ENCODE data around the gene ZFYVE28.

Gene ZFYVE28

GRCh38 chr4:2284161-2284933 is 134.1 kb downstream of the ZFYVE28 start:
- TF ChIP-seq, protein P1, sequence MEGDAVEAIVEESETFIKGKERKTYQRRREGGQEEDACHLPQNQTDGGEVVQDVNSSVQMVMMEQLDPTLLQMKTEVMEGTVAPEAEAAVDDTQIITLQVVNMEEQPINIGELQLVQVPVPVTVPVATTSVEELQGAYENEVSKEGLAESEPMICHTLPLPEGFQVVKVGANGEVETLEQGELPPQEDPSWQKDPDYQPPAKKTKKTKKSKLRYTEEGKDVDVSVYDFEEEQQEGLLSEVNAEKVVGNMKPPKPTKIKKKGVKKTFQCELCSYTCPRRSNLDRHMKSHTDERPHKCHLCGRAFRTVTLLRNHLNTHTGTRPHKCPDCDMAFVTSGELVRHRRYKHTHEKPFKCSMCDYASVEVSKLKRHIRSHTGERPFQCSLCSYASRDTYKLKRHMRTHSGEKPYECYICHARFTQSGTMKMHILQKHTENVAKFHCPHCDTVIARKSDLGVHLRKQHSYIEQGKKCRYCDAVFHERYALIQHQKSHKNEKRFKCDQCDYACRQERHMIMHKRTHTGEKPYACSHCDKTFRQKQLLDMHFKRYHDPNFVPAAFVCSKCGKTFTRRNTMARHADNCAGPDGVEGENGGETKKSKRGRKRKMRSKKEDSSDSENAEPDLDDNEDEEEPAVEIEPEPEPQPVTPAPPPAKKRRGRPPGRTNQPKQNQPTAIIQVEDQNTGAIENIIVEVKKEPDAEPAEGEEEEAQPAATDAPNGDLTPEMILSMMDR (IDR thresholded peaks at IDR 0.05; ENCODE audit: low read depth, low read length, missing control alignments): no peak
- no peak for DNase-seq (ENCODE audit: low read depth)
- no peak overlapping the region for H3K4me3 ChIP-seq (ENCODE audit: low read depth, low read length)

- no peak overlapping the region for H3K4me3 ChIP-seq (ENCODE audit: low read depth, low read length)
- no peak for DNase-seq (ENCODE audit: low read depth)
- TF ChIP-seq, protein P1 (IDR thresholded peaks at IDR 0.05; ENCODE audit: low read depth, low read length, missing control alignments): no peak
These were observed 135.2 kb downstream of the ZFYVE28 start for GRCh38 chr4:2283199-2283711.

- TF ChIP-seq, protein P1 (IDR thresholded peaks at IDR 0.05; ENCODE audit: low read depth, low read length, missing control alignments): peak; percentile 35
- DNase-seq (ENCODE audit: low read depth): peak; percentile 22
- no peak overlapping the region for H3K4me3 ChIP-seq (ENCODE audit: low read depth, low read length)
These were observed 136.7 kb downstream of the ZFYVE28 start for GRCh38 chr4:2281575-2282343.

- TF ChIP-seq, protein P1 (IDR thresholded peaks at IDR 0.05; ENCODE audit: low read depth, low read length, missing control alignments): no peak
- H3K4me3 ChIP-seq (ENCODE audit: low read depth, low read length): no peak overlapping the region
- DNase-seq (ENCODE audit: low read depth): no peak
These were observed 137.7 kb downstream of the ZFYVE28 start for GRCh38 chr4:2280531-2281300.

DNA sequence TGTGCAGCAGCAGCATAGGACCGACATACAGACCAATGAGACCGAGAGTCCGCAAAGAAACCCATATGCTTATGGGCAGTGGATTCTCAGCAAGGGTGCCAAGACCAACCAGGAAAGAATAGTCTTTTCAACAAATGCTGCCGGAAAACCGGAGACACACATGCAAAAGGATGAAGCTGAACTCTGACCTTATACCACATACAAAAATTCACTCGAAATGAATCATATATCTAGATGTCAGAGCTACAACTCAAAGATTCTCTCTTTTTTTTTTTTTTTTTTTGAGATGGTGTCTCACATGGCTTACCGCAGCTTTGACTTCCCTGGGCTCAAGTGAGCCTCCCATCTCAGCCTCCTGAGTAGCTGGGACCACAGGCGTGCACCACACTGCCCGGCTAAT is 140.5 kb downstream of the ZFYVE28 start:
- H3K4me3 ChIP-seq (ENCODE audit: low read depth, low read length): no peak overlapping the region
- TF ChIP-seq, protein P1 (IDR thresholded peaks at IDR 0.05; ENCODE audit: low read depth, low read length, missing control alignments): no peak
- DNase-seq (ENCODE audit: low read depth): no peak

GRCh38 chr4:2276581-2277325 is 141.7 kb downstream of the ZFYVE28 start:
- H3K4me3 ChIP-seq (ENCODE audit: low read depth, low read length): no peak overlapping the region
- no peak for DNase-seq (ENCODE audit: low read depth)
- TF ChIP-seq, protein P1 (IDR thresholded peaks at IDR 0.05; ENCODE audit: low read depth, low read length, missing control alignments): no peak
